Osteoblast (primary cell): ENCODE measurements around the gene ARMC7. TPM values are rescaled to one million over a fixed set of nuclear protein-coding genes. Genes with fewer than 3 reads are reported as not detected.
"Not testable (repeated sequence)": the region's sequence is repeated elsewhere in the genome, so short reads cannot be mapped to it uniquely, and the experiment has no call there.

Source experiments
- DNase-seq: peaks from one replicate; pipeline ENCODE4 v3.0.0; 2011; ENCODE audit warnings: low spot score, mixed read lengths; ENCODE audit not compliant: insufficient read length; ENCODE audit errors: missing footprints
- H2AFZ ChIP-seq: 2 replicates; pipeline ENCODE4 v1.6.0; 2011; ENCODE audit warnings: mild to moderate bottlenecking, low read length
- H3K27ac ChIP-seq: 2 replicates; pipeline ENCODE4 v1.5.1; 2011; ENCODE audit warnings: mild to moderate bottlenecking, low read depth, low read length, moderate library complexity
- H3K27me3 ChIP-seq: 2 replicates; pipeline ENCODE4 v1.6.0; 2012; ENCODE audit warnings: mild to moderate bottlenecking, control low read depth, inconsistent platforms, low read length, moderate library complexity; ENCODE audit not compliant: insufficient read depth
- H3K36me3 ChIP-seq: 2 replicates; pipeline ENCODE4 v1.5.1; 2011; ENCODE audit warnings: mild to moderate bottlenecking, low read length, control low read depth, moderate library complexity; ENCODE audit not compliant: insufficient read depth
- H3K4me1 ChIP-seq: 2 replicates; pipeline ENCODE4 v1.5.1; 2011; ENCODE audit warnings: mild to moderate bottlenecking, low read length, control low read depth, moderate library complexity; ENCODE audit not compliant: insufficient read depth
- H3K4me2 ChIP-seq: 2 replicates; pipeline ENCODE4 v1.6.0; 2011; ENCODE audit warnings: mild to moderate bottlenecking, low read length; ENCODE audit not compliant: insufficient read depth
- H3K4me3 ChIP-seq: fragments of 200-600 bp; sonication (generic); 3 replicates; pipeline ENCODE4 v1.5.1; 2012; ENCODE audit warnings: mild to moderate bottlenecking, low read length, inconsistent platforms; ENCODE audit not compliant: insufficient read depth
- H3K79me2 ChIP-seq: 2 replicates; pipeline ENCODE4 v1.6.0; 2012; ENCODE audit warnings: mild to moderate bottlenecking, low read length, control low read depth, inconsistent platforms; ENCODE audit not compliant: insufficient read depth
- H3K9me3 ChIP-seq: 2 replicates; pipeline ENCODE4 v1.5.1; 2011; ENCODE audit warnings: low read depth, low read length, control low read depth
- H4K20me1 ChIP-seq: 2 replicates; pipeline ENCODE4 v1.6.0; 2012; ENCODE audit warnings: mild to moderate bottlenecking, low read length, control low read depth; ENCODE audit not compliant: insufficient read depth
- CTCF ChIP-seq: IDR thresholded peaks from 2 replicates; pipeline ENCODE4 v1.5.1; 2011; ENCODE audit warnings: mild to moderate bottlenecking, low read depth, low read length, moderate library complexity; ENCODE audit errors: extremely low read depth
- total RNA-seq: library from RNA; depleted of rRNA; stranded (reverse); fragments of >200 nt; gene quantifications from 2 replicates; pipeline ENCODE4 v1.2.3, GENCODE V29; 2012

ARMC7 gene
- total RNA-seq, 1 donor, result 3.3 TPM

- H3K27me3 ChIP-seq, result no peaks in the 10 kb centered on the region
Observed at GRCh38 chr17:75160211-75160610, 50.4 kb downstream of the ARMC7 start.

GRCh38 chr17:75163074-75163473 is 53.3 kb downstream of the ARMC7 start:
- Histone ChIP-seq H4K20me1 (no peaks in the 10 kb centered on the region), H3K79me2 (peaks cover 2% of the 10 kb centered on the region), H3K4me1 (peaks cover 9% of the 10 kb centered on the region), H2AFZ (no peak overlapping the region), H3K27ac (no peak overlapping the region), H3K4me3 (no peak overlapping the region), H3K4me2 (no peak overlapping the region), H3K36me3 (peaks cover 17% of the 10 kb centered on the region), H3K9me3 (no peaks in the 10 kb centered on the region), H3K27me3 (no peaks in the 10 kb centered on the region)
- no peak for DNase-seq
- no peak for TF ChIP-seq CTCF

More at GRCh38 chr17:75160211-75160610, 50.4 kb downstream of the ARMC7 start:
- no peaks in the 10 kb centered on the region for H3K79me2 ChIP-seq
- no peaks in the 10 kb centered on the region for H3K9me3 ChIP-seq
- no peak overlapping the region for H3K4me2 ChIP-seq
- peaks cover 9% of the 10 kb centered on the region for H3K4me1 ChIP-seq
- no peaks in the 10 kb centered on the region for H4K20me1 ChIP-seq
- no peak overlapping the region for H3K27ac ChIP-seq
- TF ChIP-seq CTCF, result no peak
- H3K36me3 ChIP-seq, result no peaks in the 10 kb centered on the region
- DNase-seq, result peak; percentile 58
- no peak overlapping the region for H3K4me3 ChIP-seq
- H2AFZ ChIP-seq, result no peak overlapping the region

GRCh38 chr17:75164606-75165005 is 54.8 kb downstream of the ARMC7 start:
- not testable (repeated sequence) for H3K79me2 ChIP-seq, H3K4me1 ChIP-seq, H4K20me1 ChIP-seq, H3K4me3 ChIP-seq, DNase-seq, H3K27ac ChIP-seq, H3K27me3 ChIP-seq, H2AFZ ChIP-seq, H3K4me2 ChIP-seq, H3K9me3 ChIP-seq
- H3K36me3 ChIP-seq, result peaks cover 32% of the 10 kb centered on the region

GRCh38 chr17:75168998-75169397 is 59.2 kb downstream of the ARMC7 start:
- peaks cover 6% of the 10 kb centered on the region for H4K20me1 ChIP-seq
- peaks cover 52% of the 10 kb centered on the region for H3K36me3 ChIP-seq
- DNase-seq, result no peak
- H3K27me3 ChIP-seq, result no peaks in the 10 kb centered on the region
- peaks cover 41% of the 10 kb centered on the region for H3K79me2 ChIP-seq
- H3K9me3 ChIP-seq, result no peaks in the 10 kb centered on the region
- H3K27ac ChIP-seq, result no peak overlapping the region
- no peak overlapping the region for H3K4me2 ChIP-seq
- H2AFZ ChIP-seq, result no peak overlapping the region
- TF ChIP-seq CTCF, result no peak
- no peaks in the 10 kb centered on the region for H3K4me1 ChIP-seq
- no peak overlapping the region for H3K4me3 ChIP-seq
